Adrenal gland (tissue), 12 donors: ENCODE data around the gene LRRC59. TPM values are rescaled to one million over a fixed set of nuclear protein-coding genes. Genes with fewer than 3 reads are reported as not detected.

ENCODE experiments used
- DNase-seq, 7 donors: peaks; one replicate each; pipeline ENCODE4 v3.0.0-alpha.2; 2019 to 2020
- H3K27ac ChIP-seq, 5 donors: fragments of 200-600 bp; sonication (generic) in 4 of 5; 1 replicate in 3 of 5; 2 replicates in 2 of 5; pipeline versions ENCODE4 v1.5.1 to v1.8.0; 2016 to 2020; ENCODE audit warnings: mild to moderate bottlenecking in 1 of 5
- H3K27me3 ChIP-seq: fragments of 200-600 bp; 2 replicates; pipeline ENCODE4 v1.8.0; 2021
- H3K36me3 ChIP-seq, 2 donors: fragments of 200-600 bp; replicated peaks in 1 of 2; 1 replicate in 1 of 2; 2 replicates in 1 of 2; pipeline versions ENCODE4 v1.5.1 to v1.8.0; 2018 to 2022
- H3K4me1 ChIP-seq, 2 donors: fragments of 200-600 bp; replicated peaks in 1 of 2; 1 replicate in 1 of 2; 2 replicates in 1 of 2; pipeline versions ENCODE4 v1.5.1 to v1.8.0; 2018 to 2021
- H3K4me3 ChIP-seq, 4 donors: fragments of 200-600 bp; sonication (generic) in 3 of 4; one replicate each; pipeline ENCODE4 v1.5.1; 2016 to 2018
- H3K9me3 ChIP-seq, 3 donors: fragments of 200-600 bp; sonication (generic) in 1 of 3; replicated peaks in 1 of 3; 1 replicate in 2 of 3; 2 replicates in 1 of 3; pipeline versions ENCODE4 v1.5.1 to v1.8.0; 2016 to 2021
- POLR2A ChIP-seq, 2 donors: fragments of 450-650 bp; IDR thresholded peaks; one replicate each; pipeline ENCODE4 v1.6.1; 2017; ENCODE audit warnings: antibody characterized with exemption in 2 of 2, mild to moderate bottlenecking in 2 of 2, moderate library complexity in 1 of 2
- WGBS, 4 donors: extraction: QIAGEN DNeasy Blood & Tissue Kit in 2 of 4; methylation state at CpG; one replicate each; pipeline versions ENCODE4 v1.1.5 to v1.1.7; 2013 to 2017; 5-methylcytosine and 5-hydroxymethylcytosine counted together
- intact Hi-C, 2 donors: fragments of 100-400 bp; cut with DNase I; formaldehyde crosslinking; loops; one replicate each; pipeline versions ENCODE4 v1.14.1 to v1.15.0; 2022 to 2023
- polyA plus RNA-seq, 3 donors: library from polyadenylated mRNA; stranded (reverse); fragments of 200-250 nt in 2 of 3; fragments of 350-450 nt in 1 of 3; fragmentation: Illumina TruSeq in 1 of 3; extraction: RNeasy Lipid Tissue Mini Kit (QIAGEN cat#74804) in 1 of 3; gene quantifications; one replicate each; pipeline ENCODE4 v1.2.3, GENCODE V29; 2013 to 2014
- total RNA-seq, 9 donors: library from RNA; depleted of rRNA in 4 of 9; stranded (reverse); fragments of >200 nt in 4 of 9; fragments of 120-200 nt in 1 of 9; fragmentation: NEBNext Ultra II Directional in 1 of 9; extraction: Animal tissue kit (Norgen Biotek cat#: 25700) in 1 of 9; gene quantifications; one replicate each; pipeline versions ENCODE4 v1.1.0 to v1.2.4, GENCODE V29; 2013 to 2023
- TF ChIP-seq, protein P1 (sequence below), 6 experiments: fragments of 450-650 bp in 4 of 6; fragments of 200-600 bp in 2 of 6; sonication (generic) in 1 of 6; IDR thresholded peaks; 1 replicate in 5 of 6; 2 replicates in 1 of 6; pipeline versions ENCODE4 v1.5.1 to v1.8.0; 2016 to 2021; ENCODE audit warnings: antibody characterized with exemption in 6 of 6, mild to moderate bottlenecking in 2 of 6, moderate library complexity in 1 of 6
- donor health status: healthy with polysubstance abuse.
- donor health status: Bipolar disorder and iron deficiency.
- donor health status: DM: yes; HTN: yes; CAD: no.
- donor health status: DM: no; HTN: no; CAD: no.
- donor health status: DM: no; HTN: no; CAD: no.
- donor health status: DM: yes; HTN: yes; CAD: no.

Gene LRRC59
- total and polyA plus RNA-seq, 12 donors: 38.0 to 337 (median 107) TPM

GRCh38 chr17:50444841-50445715 is 47.8 kb upstream of the LRRC59 start:
- Histone ChIP-seq H3K4me1 (peaks cover 32 to 42% of the 10 kb centered on the region in 2 donors), H3K36me3 (no peaks in the 10 kb centered on the region)

DNA sequence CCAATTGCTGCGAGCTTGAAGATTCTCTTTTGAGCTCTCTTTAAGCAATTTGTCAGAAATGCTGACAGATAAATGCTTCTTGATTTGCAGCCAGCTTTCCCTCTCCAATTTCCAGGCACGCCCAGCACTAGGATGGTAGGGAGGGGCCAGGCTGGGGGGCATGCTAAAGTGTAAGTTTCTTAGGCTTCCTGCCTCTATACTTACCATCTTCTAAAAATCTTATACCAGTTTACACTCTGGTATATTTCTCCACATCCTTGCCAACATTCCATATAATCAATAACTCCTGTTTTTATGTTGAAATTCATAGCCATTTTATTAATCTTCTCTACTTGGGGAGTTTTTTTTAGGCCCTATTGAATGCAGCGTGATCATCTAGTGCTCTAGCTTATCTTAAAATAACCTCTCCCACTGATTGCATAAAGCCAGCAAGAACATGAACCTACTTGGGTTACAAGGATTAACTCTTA is 46.2 kb upstream of the LRRC59 start:
- intact Hi-C loops: no loop called here
- Histone ChIP-seq H3K27ac (peak overlapping the region; percentile 0 to 60 (median 50)), H3K9me3 (no peaks in the 10 kb centered on the region), H3K36me3 (no peaks in the 10 kb centered on the region), H3K27me3 (no peaks in the 10 kb centered on the region), H3K4me3 (peak overlapping the region in 1 of 4 donors; percentile 3), H3K4me1 (peaks cover 30 to 40% of the 10 kb centered on the region in 2 donors)
- 12 to 25% (median 17%) methylated on average over 3 of the region's 3 CpGs for WGBS, 4 donors
- peak in 4 of 7 donors; percentile 48 to 68 (median 56) for DNase-seq
- TF ChIP-seq POLR2A (IDR thresholded peaks at IDR 0.05): no peak
- TF ChIP-seq, protein P1, sequence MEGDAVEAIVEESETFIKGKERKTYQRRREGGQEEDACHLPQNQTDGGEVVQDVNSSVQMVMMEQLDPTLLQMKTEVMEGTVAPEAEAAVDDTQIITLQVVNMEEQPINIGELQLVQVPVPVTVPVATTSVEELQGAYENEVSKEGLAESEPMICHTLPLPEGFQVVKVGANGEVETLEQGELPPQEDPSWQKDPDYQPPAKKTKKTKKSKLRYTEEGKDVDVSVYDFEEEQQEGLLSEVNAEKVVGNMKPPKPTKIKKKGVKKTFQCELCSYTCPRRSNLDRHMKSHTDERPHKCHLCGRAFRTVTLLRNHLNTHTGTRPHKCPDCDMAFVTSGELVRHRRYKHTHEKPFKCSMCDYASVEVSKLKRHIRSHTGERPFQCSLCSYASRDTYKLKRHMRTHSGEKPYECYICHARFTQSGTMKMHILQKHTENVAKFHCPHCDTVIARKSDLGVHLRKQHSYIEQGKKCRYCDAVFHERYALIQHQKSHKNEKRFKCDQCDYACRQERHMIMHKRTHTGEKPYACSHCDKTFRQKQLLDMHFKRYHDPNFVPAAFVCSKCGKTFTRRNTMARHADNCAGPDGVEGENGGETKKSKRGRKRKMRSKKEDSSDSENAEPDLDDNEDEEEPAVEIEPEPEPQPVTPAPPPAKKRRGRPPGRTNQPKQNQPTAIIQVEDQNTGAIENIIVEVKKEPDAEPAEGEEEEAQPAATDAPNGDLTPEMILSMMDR (IDR thresholded peaks at IDR 0.05): no peak

More at GRCh38 chr17:50444841-50445715, 47.8 kb upstream of the LRRC59 start:
- WGBS, 4 donors: 94 to 95% (median 95%) methylated on average over 6 of the region's 6 CpGs
- Histone ChIP-seq H3K27me3 (no peaks in the 10 kb centered on the region), H3K4me3 (no peak overlapping the region), H3K27ac (no peak overlapping the region), H3K9me3 (no peaks in the 10 kb centered on the region)
- intact Hi-C loops: no loop called here
- DNase-seq: peak in 1 of 7 donors; percentile 9
- TF ChIP-seq, protein P1 (IDR thresholded peaks at IDR 0.05): no peak
- TF ChIP-seq POLR2A (IDR thresholded peaks at IDR 0.05): no peak

GRCh38 chr17:50440838-50441829 is 43.8 kb upstream of the LRRC59 start:
- DNase-seq: peak in 2 of 7 donors; percentile 6 to 11
- intact Hi-C loops: no loop called here
- WGBS, 4 donors: 77 to 91% (median 90%) methylated on average over 8 to 10 of the region's 10 CpGs
- H3K27ac ChIP-seq: peak overlapping the region in 1 of 5 donors; percentile 7
- H3K27me3 ChIP-seq: no peaks in the 10 kb centered on the region
- TF ChIP-seq, protein P1 (IDR thresholded peaks at IDR 0.05): no peak
- TF ChIP-seq POLR2A (IDR thresholded peaks at IDR 0.05): no peak
- H3K4me1 ChIP-seq: peaks cover 21 to 26% of the 10 kb centered on the region in 2 donors
- H3K36me3 ChIP-seq: no peaks in the 10 kb centered on the region
- no peaks in the 10 kb centered on the region for H3K9me3 ChIP-seq
- no peak overlapping the region for H3K4me3 ChIP-seq
